GM19328 (cell line): ENCODE data around the gene NFX1.
"Not testable (repeated sequence)": the region's sequence is repeated elsewhere in the genome, so short reads cannot be mapped to it uniquely, and the experiment has no call there.

ENCODE experiments used
- ATAC-seq: cut with Tn5 transposase; IDR thresholded peaks from one replicate; pipeline ENCODE4 v1.9.1; 2021; ENCODE audit warnings: mild to moderate bottlenecking, moderate library complexity; ENCODE audit not compliant: unreplicated experiment

NFX1 gene

GRCh38 chr9:33351547-33351946, 61.2 kb downstream of the NFX1 start:
- no peak for ATAC-seq

- ATAC-seq, result no peak
These were observed 64.4 kb downstream of the NFX1 start for GRCh38 chr9:33354651-33355211.

GRCh38 chr9:33355933-33356332, 65.6 kb downstream of the NFX1 start:
- ATAC-seq, result no peak

GRCh38 chr9:33358641-33359040, 68.3 kb downstream of the NFX1 start:
- ATAC-seq, result not testable (repeated sequence)

- ATAC-seq, result no peak
These were observed 73.8 kb downstream of the NFX1 start for GRCh38 chr9:33364127-33364526.

GRCh38 chr9:33364814-33365213, 74.5 kb downstream of the NFX1 start:
- not testable (repeated sequence) for ATAC-seq

- no peak for ATAC-seq
These were observed 76.7 kb downstream of the NFX1 start for GRCh38 chr9:33366979-33367480.

- ATAC-seq, result no peak
These were observed 82.6 kb downstream of the NFX1 start for GRCh38 chr9:33372900-33373299.

GRCh38 chr9:33374190-33374589, 83.9 kb downstream of the NFX1 start:
- ATAC-seq, result no peak

GRCh38 chr9:33374634-33375237, 84.4 kb downstream of the NFX1 start:
- ATAC-seq, result no peak

- ATAC-seq, result no peak
These were observed 85.0 kb downstream of the NFX1 start for GRCh38 chr9:33375238-33375840.

GRCh38 chr9:33375841-33376321, 85.6 kb downstream of the NFX1 start:
- ATAC-seq, result no peak

- no peak for ATAC-seq
These were observed 86.9 kb downstream of the NFX1 start for GRCh38 chr9:33377089-33377715.

GRCh38 chr9:33378121-33378795, 87.9 kb downstream of the NFX1 start:
- no peak for ATAC-seq

- no peak for ATAC-seq
These were observed 89.5 kb downstream of the NFX1 start for GRCh38 chr9:33379666-33380389.

GRCh38 chr9:33380390-33381094, 90.2 kb downstream of the NFX1 start:
- no peak for ATAC-seq

GRCh38 chr9:33381231-33381791, 91.0 kb downstream of the NFX1 start:
- no peak for ATAC-seq

GRCh38 chr9:33382397-33382796, 92.1 kb downstream of the NFX1 start:
- not testable (repeated sequence) for ATAC-seq

GRCh38 chr9:33383396-33383795, 93.1 kb downstream of the NFX1 start:
- not testable (repeated sequence) for ATAC-seq

GRCh38 chr9:33385536-33385935, 95.2 kb downstream of the NFX1 start:
- not testable (repeated sequence) for ATAC-seq
